ENCODE measurements around the gene SKP1. TPM values are rescaled to one million over a fixed set of nuclear protein-coding genes. Genes with fewer than 3 reads are reported as not detected.

Gene SKP1
- total RNA-seq, 1 experiment from 2014 or later, result 348 TPM

GRCh38 chr5:134138416-134139376, 38.1 kb downstream of the SKP1 start:
- no peak for TF ChIP-seq CTCF (conservative IDR thresholded peaks at IDR 0.05)
- Histone ChIP-seq H3K23me2 (ENCODE audit: insufficient read length, low read depth, low read length, poor library complexity, severe bottlenecking) (no peaks in the 10 kb centered on the region), H3K18ac (ENCODE audit: insufficient read length, low read depth, low read length) (no peak overlapping the region), H3K9me3 (ENCODE audit: control insufficient read depth, low read depth, low read length) (no peaks in the 10 kb centered on the region), H3K27me3 (ENCODE audit: insufficient read depth, low read length) (no peaks in the 10 kb centered on the region), H4K91ac (ENCODE audit: insufficient read length, low read depth, low read length) (no peak overlapping the region), H3K79me2 (ENCODE audit: insufficient read depth, low read length) (no peaks in the 10 kb centered on the region; the same call in 1 of the 2 replicates), H4K5ac (ENCODE audit: insufficient read length, low read depth, low read length) (no peak overlapping the region), H3T11ph (ENCODE audit: low read length) (no peak overlapping the region), H2BK15ac (ENCODE audit: low read depth, low read length) (no peak overlapping the region), H3K23ac (ENCODE audit: insufficient read length, low read depth, low read length) (no peak overlapping the region), H3K4me1 (ENCODE audit: insufficient read depth, low read length) (no peaks in the 10 kb centered on the region), H3K27ac (ENCODE audit: insufficient read length, low read depth, low read length) (no peak overlapping the region), H4K8ac (replicated peaks; ENCODE audit: insufficient read length, low read depth, low read length) (no peak overlapping the region), H2BK20ac (ENCODE audit: low read depth, low read length, poor library complexity, severe bottlenecking) (no peak overlapping the region), H3K4me2 (ENCODE audit: insufficient read depth, insufficient read length, low read length) (no peak overlapping the region), H2AK5ac (ENCODE audit: insufficient read length, low read length) (no peak overlapping the region), H2BK120ac (ENCODE audit: low read depth, low read length, poor library complexity, severe bottlenecking) (no peak overlapping the region), H3K14ac (ENCODE audit: insufficient read depth, low read length) (no peak overlapping the region; the same call in 1 of the 2 replicates), H3K4ac (ENCODE audit: low read depth, low read length) (no peak overlapping the region), H2BK5ac (ENCODE audit: insufficient read length, low read length) (no peak overlapping the region), H3K79me1 (ENCODE audit: insufficient read depth, low read depth, low read length, poor library complexity, severe bottlenecking) (peaks cover 3% of the 10 kb centered on the region), H2AFZ (ENCODE audit: low read length) (no peak overlapping the region), H4K20me1 (ENCODE audit: control insufficient read depth, insufficient read depth, insufficient read length) (no peaks in the 10 kb centered on the region), H2BK12ac (ENCODE audit: insufficient read length, low read depth, low read length) (no peak overlapping the region), H3K56ac (ENCODE audit: insufficient read length, low read depth, low read length) (no peak overlapping the region), H3K9ac (ENCODE audit: extremely low read depth, insufficient read length, low read length) (no peak overlapping the region)
- no peaks in the 10 kb centered on the region for H3K27me3 Mint-ChIP-seq (ENCODE audit: low read depth)
- no peak overlapping the region for H3K4me3 Mint-ChIP-seq
- peak overlapping the region in 1 of 3 experiments; percentile 82; a peak in 2 of 7 replicates for H3K27ac Mint-ChIP-seq
- DNase-seq, result peak; percentile 23
- H3K36me3 Mint-ChIP-seq (ENCODE audit: insufficient read depth in 1 of 3, low read depth in 3 of 3), result peaks cover 7 to 32% (median 25%) of the 10 kb centered on the region in 3 experiments; a peak in 6 of 7 replicates
- no peaks in the 10 kb centered on the region for H3K9me3 Mint-ChIP-seq
- H3K4me1 Mint-ChIP-seq, result peaks cover 10 to 18% of the 10 kb centered on the region in 2 experiments; a peak in 3 of 4 replicates
- no CpG with 5 or more reads among the region's 3 CpGs for WGBS (ENCODE audit: extremely low coverage, insufficient read length, low lambda C conversion rate)
